B cell (primary cell): ENCODE results near the gene SLC33A1. TPM values are rescaled to one million over a fixed set of nuclear protein-coding genes. Genes with fewer than 3 reads are reported as not detected.
"Not testable (repeated sequence)": the region's sequence is repeated elsewhere in the genome, so short reads cannot be mapped to it uniquely, and the experiment has no call there.

ENCODE experiments used
- ATAC-seq: fragments of 200-7000 bp; cut with Tn5 transposase; one replicate; pipeline ENCODE4 v1.10.0; 2021; ENCODE audit warnings: low read depth, mild to moderate bottlenecking, moderate number of reproducible peaks, moderate library complexity
- CTCF ChIA-PET: fragments of 350-600 bp; sonication (Branson Sonifier 250); formaldehyde crosslinking; loops from one replicate; lab custom pipeline; 2021; ENCODE audit warnings: antibody characterized with exemption, inconsistent platforms; lab: Charles Lee
- POLR2A ChIA-PET: fragments of 350-600 bp; sonication (Branson Sonifier 250); formaldehyde crosslinking; loops from one replicate; lab custom pipeline; 2021; ENCODE audit warnings: antibody characterized with exemption; lab: Charles Lee
- DNase-seq: peaks from one replicate; pipeline ENCODE4 v3.0.0; 2013
- H2AFZ ChIP-seq: 2 replicates; pipeline ENCODE4 v1.6.1; 2012; ENCODE audit warnings: mild to moderate bottlenecking, low read depth, low read length; ENCODE audit not compliant: insufficient read depth, poor library complexity, severe bottlenecking
- H3K27ac ChIP-seq, 2 donors: 1 replicate in 1 of 2; 2 replicates in 1 of 2; pipeline ENCODE4 v1.5.1; 2012 to 2013; ENCODE audit warnings: low read length in 2 of 2, mild to moderate bottlenecking in 2 of 2, moderate library complexity in 1 of 2
- H3K27me3 ChIP-seq, 4 experiments: fragments of 200-600 bp in 1 of 4; sonication (generic) in 1 of 4; replicated peaks in 1 of 4; 1 replicate in 2 of 4; 2 replicates in 2 of 4; pipeline versions ENCODE4 v1.6.1 to v1.7.0; 2013 to 2016; ENCODE audit warnings: low read length in 3 of 4, mild to moderate bottlenecking in 2 of 4, mixed read lengths in 1 of 4, moderate library complexity in 1 of 4; ENCODE audit not compliant: insufficient read depth in 4 of 4, control insufficient read depth in 3 of 4; ENCODE audit errors: control extremely low read depth in 1 of 4
- H3K36me3 ChIP-seq, 2 experiments: replicated peaks in 1 of 2; 1 replicate in 1 of 2; 2 replicates in 1 of 2; pipeline versions ENCODE4 v1.6.1 to v1.7.1; 2013; ENCODE audit warnings: low read length in 1 of 2; ENCODE audit not compliant: insufficient read depth in 2 of 2, control insufficient read depth in 1 of 2; ENCODE audit errors: control extremely low read depth in 1 of 2, extremely low read depth in 1 of 2
- H3K4me1 ChIP-seq, 2 donors: fragments of 200-600 bp in 1 of 2; sonication (generic) in 1 of 2; 1 replicate in 1 of 2; 2 replicates in 1 of 2; pipeline versions ENCODE4 v1.5.1 to v1.6.1; 2013 to 2017; ENCODE audit warnings: low read length in 2 of 2; ENCODE audit not compliant: control insufficient read depth in 2 of 2, insufficient read depth in 2 of 2
- H3K4me2 ChIP-seq: replicated peaks from 2 replicates; pipeline ENCODE3; 2012; ENCODE audit warnings: mild to moderate bottlenecking, low read depth, low read length; ENCODE audit not compliant: poor library complexity, severe bottlenecking
- H3K4me3 ChIP-seq, 5 experiments: fragments of 200-600 bp in 1 of 5; sonication (generic) in 1 of 5; 1 replicate in 3 of 5; 2 replicates in 2 of 5; pipeline versions ENCODE4 v1.5.1 to v1.7.0; 2011 to 2016; ENCODE audit warnings: low read length in 4 of 5, mild to moderate bottlenecking in 4 of 5, low read depth in 2 of 5, control low read depth in 1 of 5, moderate library complexity in 1 of 5; ENCODE audit not compliant: insufficient read depth in 1 of 5; ENCODE audit errors: control extremely low read depth in 1 of 5, extremely low read depth in 1 of 5
- H3K79me2 ChIP-seq: fragments of 200-600 bp; sonication (generic); one replicate; pipeline ENCODE4 v1.6.0; 2016; ENCODE audit warnings: low read length; ENCODE audit not compliant: control insufficient read depth, insufficient read depth
- H3K9ac ChIP-seq: fragments of 200-600 bp; sonication (generic); 2 replicates; pipeline ENCODE4 v1.6.1; 2017; ENCODE audit warnings: mild to moderate bottlenecking, low read length, moderate library complexity
- H3K9me3 ChIP-seq, 3 donors: one replicate each; pipeline versions ENCODE4 v1.6.1 to v1.7.1; 2013; ENCODE audit warnings: low read length in 2 of 3; ENCODE audit not compliant: control insufficient read depth in 2 of 3, insufficient read depth in 1 of 3; ENCODE audit errors: control extremely low read depth in 1 of 3
- H4K20me1 ChIP-seq: 2 replicates; pipeline ENCODE4 v1.6.0; 2012; ENCODE audit warnings: mild to moderate bottlenecking, low read length; ENCODE audit not compliant: insufficient read depth, control insufficient read depth, poor library complexity, severe bottlenecking
- H3K27ac Mint-ChIP-seq: one replicate; pipeline ENCODE4 v1.8.0; 2021; ENCODE audit warnings: mixed read lengths
- H3K27me3 Mint-ChIP-seq: one replicate; pipeline ENCODE4 v1.8.0; 2021; ENCODE audit warnings: mixed read lengths
- H3K4me1 Mint-ChIP-seq: one replicate; pipeline ENCODE4 v1.8.0; 2021; ENCODE audit warnings: mixed read lengths
- H3K4me3 Mint-ChIP-seq: one replicate; pipeline ENCODE4 v1.8.0; 2021; ENCODE audit warnings: mixed read lengths
- H3K9me3 Mint-ChIP-seq: one replicate; pipeline ENCODE4 v1.8.0; 2022; ENCODE audit warnings: mixed read lengths; ENCODE audit not compliant: insufficient read depth
- EZH2 ChIP-seq: IDR thresholded peaks from 2 replicates; pipeline ENCODE4 v1.6.1; 2012; ENCODE audit warnings: borderline replicate concordance, low read depth, mild to moderate bottlenecking, moderate library complexity, low read length; ENCODE audit not compliant: insufficient read depth, poor library complexity, severe bottlenecking
- WGBS: methylation state at CpG from one replicate; pipeline ENCODE4 v1.1.5; 2013; ENCODE audit warnings: missing lambda C conversion rate; ENCODE audit not compliant: insufficient coverage; 5-methylcytosine and 5-hydroxymethylcytosine counted together
- intact Hi-C: fragments of 100-400 bp; cut with micrococcal nuclease; formaldehyde crosslinking; loops from one replicate; pipeline ENCODE4 v1.10.0; 2022
- polyA plus RNA-seq: library from polyadenylated mRNA; depleted of rRNA; stranded (reverse); fragments of >200 nt; gene quantifications from 2 replicates; pipeline ENCODE4 v1.2.3, GENCODE V29; 2012
- total RNA-seq, 2 donors: library from RNA; stranded (reverse); fragments of 120-200 nt in 1 of 2; gene quantifications; 1 replicate in 1 of 2; 2 replicates in 1 of 2; pipeline versions ENCODE4 v1.2.3 to v1.2.4, GENCODE V29; 2013 to 2022
- TF ChIP-seq, protein P1 (sequence below): fragments of 200-600 bp; IDR thresholded peaks from one replicate; pipeline ENCODE4 v1.8.0; 2022; ENCODE audit warnings: antibody characterized with exemption, mild to moderate bottlenecking

The SLC33A1 gene
- total and polyA plus RNA-seq, 2 donors (not counting 1 experiment from before 2014, with no cell fraction given), result 15.0 to 29.4 TPM

DNA sequence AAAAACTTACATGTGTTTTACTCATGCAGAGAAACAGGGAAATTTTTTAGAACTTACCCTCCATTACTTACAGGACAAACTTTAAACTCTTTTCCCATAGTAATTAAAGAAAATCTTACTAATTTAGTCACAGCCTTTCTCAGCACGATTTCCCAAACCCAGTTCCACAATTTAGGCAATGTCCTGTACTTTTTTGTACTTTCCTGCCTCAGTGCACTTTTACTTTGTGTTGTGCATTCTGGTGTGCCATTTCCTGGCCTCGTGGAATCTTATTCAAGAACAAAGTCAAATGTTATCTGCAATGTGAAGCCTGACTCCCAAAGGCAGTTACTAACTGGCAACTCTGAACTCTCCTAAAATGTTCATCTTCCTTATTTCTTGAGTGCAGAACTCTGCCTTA is 1.9 kb downstream of the SLC33A1 start:
- Histone ChIP-seq H3K4me1 (peaks cover 25 to 37% of the 10 kb centered on the region in 2 donors), H3K4me2 (peak overlapping the region; percentile 97), H4K20me1 (peaks cover 8% of the 10 kb centered on the region), H3K9ac (peak overlapping the region; percentile 87), H3K27me3 (no peaks in the 10 kb centered on the region), H3K27ac (no peak overlapping the region), H3K9me3 (peaks cover 0 to 6% (median 0%) of the 10 kb centered on the region in 3 donors), H3K79me2 (peaks cover 54% of the 10 kb centered on the region), H3K4me3 (peak overlapping the region in 3 of 5 experiments; percentile 80 to 99 (median 96)), H2AFZ (no peak overlapping the region), H3K36me3 (peaks cover 0 to 3% of the 10 kb centered on the region in 2 experiments)
- DNase-seq (no peak), ATAC-seq (no peak)
- Mint-ChIP-seq H3K27me3 (no peaks in the 10 kb centered on the region), H3K4me1 (peaks cover 46% of the 10 kb centered on the region), H3K27ac (no peak overlapping the region), H3K9me3 (peaks cover 4% of the 10 kb centered on the region), H3K4me3 (peak overlapping the region; percentile 97)
- POLR2A ChIA-PET, result no interaction called here
- TF ChIP-seq EZH2, result no peak
- TF ChIP-seq, protein P1, sequence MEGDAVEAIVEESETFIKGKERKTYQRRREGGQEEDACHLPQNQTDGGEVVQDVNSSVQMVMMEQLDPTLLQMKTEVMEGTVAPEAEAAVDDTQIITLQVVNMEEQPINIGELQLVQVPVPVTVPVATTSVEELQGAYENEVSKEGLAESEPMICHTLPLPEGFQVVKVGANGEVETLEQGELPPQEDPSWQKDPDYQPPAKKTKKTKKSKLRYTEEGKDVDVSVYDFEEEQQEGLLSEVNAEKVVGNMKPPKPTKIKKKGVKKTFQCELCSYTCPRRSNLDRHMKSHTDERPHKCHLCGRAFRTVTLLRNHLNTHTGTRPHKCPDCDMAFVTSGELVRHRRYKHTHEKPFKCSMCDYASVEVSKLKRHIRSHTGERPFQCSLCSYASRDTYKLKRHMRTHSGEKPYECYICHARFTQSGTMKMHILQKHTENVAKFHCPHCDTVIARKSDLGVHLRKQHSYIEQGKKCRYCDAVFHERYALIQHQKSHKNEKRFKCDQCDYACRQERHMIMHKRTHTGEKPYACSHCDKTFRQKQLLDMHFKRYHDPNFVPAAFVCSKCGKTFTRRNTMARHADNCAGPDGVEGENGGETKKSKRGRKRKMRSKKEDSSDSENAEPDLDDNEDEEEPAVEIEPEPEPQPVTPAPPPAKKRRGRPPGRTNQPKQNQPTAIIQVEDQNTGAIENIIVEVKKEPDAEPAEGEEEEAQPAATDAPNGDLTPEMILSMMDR, result no peak
- 14% methylated on average over 1 of the region's 2 CpGs for WGBS
- CTCF ChIA-PET, result interaction anchor here (0.6 to 2.9 kb wide), 4 partner anchors 20 to 46 kb away, joined by 3 to 20 read pairs (median 4); partner anchors contain the start of gene C3orf33
- intact Hi-C loops, result loop anchor here (5.0 kb wide), 1 partner anchor 1235 kb away; no protein-coding TSS in a partner anchor

GRCh38 chr3:155849404-155849803 is 4.8 kb downstream of the SLC33A1 start:
- POLR2A ChIA-PET, H3K27ac ChIP-seq, H3K9ac ChIP-seq, H3K4me3 ChIP-seq, ATAC-seq, H3K27ac Mint-ChIP-seq, DNase-seq, H3K9me3 ChIP-seq, intact Hi-C loops, H3K27me3 Mint-ChIP-seq, H3K9me3 Mint-ChIP-seq, H3K4me3 Mint-ChIP-seq, H2AFZ ChIP-seq, H3K27me3 ChIP-seq, H3K4me2 ChIP-seq, H3K36me3 ChIP-seq: not testable (repeated sequence)
- CTCF ChIA-PET, result interaction anchor here (1.2 kb wide), 1 partner anchor 44 kb away, joined by 3 read pairs; the partner anchor contains the start of gene C3orf33
- peaks cover 21% of the 10 kb centered on the region for H4K20me1 ChIP-seq
- peaks cover 27 to 30% of the 10 kb centered on the region in 2 donors for H3K4me1 ChIP-seq
- peaks cover 50% of the 10 kb centered on the region for H3K4me1 Mint-ChIP-seq
- no CpG with 5 or more reads among the region's 3 CpGs for WGBS
- peaks cover 74% of the 10 kb centered on the region for H3K79me2 ChIP-seq
